Stimulated activated CD4-positive, alpha-beta T cell treated with anti-CD3 and anti-CD28 coated beads, Interleukin-1b, Interleukin-23, amount 100 ng/mL, for 4 hours (primary cell): ENCODE results near the gene ZNF532.

Experiments used
- DNase-seq, 2 donors: peaks; one replicate each; pipeline ENCODE4 v3.0.0-alpha.2; 2020; ENCODE audit warnings: low read depth in 2 of 2

Gene ZNF532

GRCh38 chr18:58977223-58977622, 112.5 kb downstream of the ZNF532 start:
- DNase-seq, result no peak

- DNase-seq, result no peak
Measured at GRCh38 chr18:58977801-58978200, 113.1 kb downstream of the ZNF532 start.

GRCh38 chr18:58978916-58979315, 114.2 kb downstream of the ZNF532 start:
- no peak for DNase-seq

GRCh38 chr18:58979615-58980014, 114.9 kb downstream of the ZNF532 start:
- DNase-seq, result no peak

- DNase-seq, result no peak
Measured at GRCh38 chr18:58980991-58981390, 116.3 kb downstream of the ZNF532 start.

- no peak for DNase-seq
Measured at GRCh38 chr18:58983260-58984155, 118.8 kb downstream of the ZNF532 start.

- DNase-seq, result no peak
Measured at GRCh38 chr18:58988600-58988999, 123.9 kb downstream of the ZNF532 start.

GRCh38 chr18:58989184-58989759, 124.6 kb downstream of the ZNF532 start:
- no peak for DNase-seq

- DNase-seq, result no peak
Measured at GRCh38 chr18:58990720-58991119, 126.0 kb downstream of the ZNF532 start.

GRCh38 chr18:58991167-58991798, 126.6 kb downstream of the ZNF532 start:
- no peak for DNase-seq

- DNase-seq, result no peak
Measured at GRCh38 chr18:58992301-58993231, 127.9 kb downstream of the ZNF532 start.

GRCh38 chr18:58993260-58993659, 128.6 kb downstream of the ZNF532 start:
- DNase-seq, result no peak

- no peak for DNase-seq
Measured at GRCh38 chr18:58995663-58996062, 131.0 kb downstream of the ZNF532 start.

GRCh38 chr18:58996131-58996641, 131.5 kb downstream of the ZNF532 start:
- no peak for DNase-seq

GRCh38 chr18:58996696-58997095, 132.0 kb downstream of the ZNF532 start:
- no peak for DNase-seq

GRCh38 chr18:58997811-58998337, 133.2 kb downstream of the ZNF532 start:
- DNase-seq, result no peak

- no peak for DNase-seq
Measured at GRCh38 chr18:58998401-58999203, 133.9 kb downstream of the ZNF532 start.

- no peak for DNase-seq
Measured at GRCh38 chr18:59001166-59001565, 136.5 kb downstream of the ZNF532 start.

- no peak for DNase-seq
Measured at GRCh38 chr18:59001721-59002120, 137.0 kb downstream of the ZNF532 start.

- DNase-seq, result no peak
Measured at GRCh38 chr18:59002974-59003594, 138.4 kb downstream of the ZNF532 start.
